Endothelial cell of umbilical vein (primary cell): ENCODE measurements around the gene DCTN4. TPM values are rescaled to one million over a fixed set of nuclear protein-coding genes. Genes with fewer than 3 reads are reported as not detected.

ENCODE experiments used
- BruUV-seq: library from RNA; stranded (reverse); fragments of 400-500 nt; replicated peaks from 2 replicates; lab custom pipeline; 2021; lab: Mats Ljungman, UMichigan
- CTCF ChIA-PET: fragments of 300-600, 350-600 bp; sonication (Branson Sonifier 250); formaldehyde crosslinking; loops from one replicate; lab custom pipeline; 2021; ENCODE audit warnings: antibody characterized with exemption, inconsistent platforms; lab: Charles Lee
- POLR2A ChIA-PET: fragments of 300-600, 350-600 bp; sonication (Branson Sonifier 250); formaldehyde crosslinking; loops from one replicate; lab custom pipeline; 2021; ENCODE audit warnings: antibody characterized with exemption, inconsistent platforms; lab: Charles Lee
- DNase-seq: peaks from one replicate; pipeline ENCODE4 v3.0.0-alpha.2; 2011; ENCODE audit warnings: low read depth, low spot score
- FAIRE-seq: peaks from 2 replicates; lab custom pipeline; 2011; peaks lifted over from hg19 to GRCh38; lab: Jason Lieb, UNC
- H2AFZ ChIP-seq: 2 replicates; pipeline ENCODE4 v1.6.0; 2012; ENCODE audit warnings: low read depth, low read length, control low read depth, inconsistent platforms
- H3K27ac ChIP-seq: 2 replicates; pipeline ENCODE4 v1.5.1; 2011; ENCODE audit warnings: low read depth, mild to moderate bottlenecking, control low read depth, low read length, moderate library complexity; ENCODE audit not compliant: insufficient read depth
- H3K27me3 ChIP-seq, 2 experiments: 2 replicates each; pipeline versions ENCODE4 v1.6.0 to v1.6.1; 2011; ENCODE audit warnings: low read length in 2 of 2, mixed read lengths in 1 of 2; ENCODE audit not compliant: control insufficient read depth in 2 of 2, insufficient read depth in 2 of 2
- H3K36me3 ChIP-seq, 2 experiments: 2 replicates in 1 of 2; 3 replicates in 1 of 2; pipeline ENCODE4 v1.5.1; 2011; ENCODE audit warnings: low read length in 2 of 2, mild to moderate bottlenecking in 1 of 2, moderate library complexity in 1 of 2; ENCODE audit not compliant: control insufficient read depth in 2 of 2, insufficient read depth in 2 of 2; ENCODE audit errors: extremely low read depth in 1 of 2
- H3K4me1 ChIP-seq: 3 replicates; pipeline ENCODE4 v1.5.1; 2011; ENCODE audit warnings: mild to moderate bottlenecking, low read length; ENCODE audit not compliant: control insufficient read depth, insufficient read depth; ENCODE audit errors: extremely low read depth
- H3K4me2 ChIP-seq: 2 replicates; pipeline ENCODE4 v1.6.1; 2011; ENCODE audit warnings: low read length, control low read depth, mixed read lengths; ENCODE audit not compliant: insufficient read depth
- H3K4me3 ChIP-seq, 3 experiments: fragments of 200-600 bp in 1 of 3; sonication (generic), shearing (Covaris generic) in 1 of 3; replicated peaks in 1 of 3; 2 replicates each; pipeline ENCODE4 v1.5.1; 2011 to 2016; ENCODE audit warnings: control low read depth in 3 of 3, low read length in 3 of 3, mild to moderate bottlenecking in 2 of 3, inconsistent platforms in 1 of 3, low read depth in 1 of 3, moderate library complexity in 1 of 3; ENCODE audit not compliant: insufficient read depth in 1 of 3
- H3K79me2 ChIP-seq: 2 replicates; pipeline ENCODE4 v1.6.0; 2012; ENCODE audit warnings: low read length, inconsistent platforms; ENCODE audit not compliant: control insufficient read depth, insufficient read depth
- H3K9ac ChIP-seq: replicated peaks from 2 replicates; pipeline ENCODE3; 2011; ENCODE audit warnings: low read length, control low read depth; ENCODE audit not compliant: insufficient read depth; ENCODE audit errors: extremely low read depth
- H3K9me1 ChIP-seq: replicated peaks from 3 replicates; pipeline ENCODE4 v1.6.0; 2011; ENCODE audit warnings: mild to moderate bottlenecking, low read length; ENCODE audit not compliant: control insufficient read depth, insufficient read depth; ENCODE audit errors: extremely low read depth
- H3K9me3 ChIP-seq: replicated peaks from 2 replicates; pipeline ENCODE4 v1.5.1; 2012; ENCODE audit warnings: low read length, inconsistent platforms; ENCODE audit not compliant: control insufficient read depth, insufficient read depth
- H4K20me1 ChIP-seq: replicated peaks from 2 replicates; pipeline ENCODE3; 2011; ENCODE audit warnings: mild to moderate bottlenecking, low read length; ENCODE audit not compliant: control insufficient read depth, insufficient read depth; ENCODE audit errors: extremely low read depth
- CTCF ChIP-seq, 2 donors: IDR thresholded peaks; 1 replicate in 1 of 2; 2 replicates in 1 of 2; pipeline ENCODE4 v1.5.1; 2011; ENCODE audit warnings: low read length in 2 of 2, mild to moderate bottlenecking in 2 of 2, moderate library complexity in 2 of 2, control low read depth in 1 of 2, inconsistent platforms in 1 of 2, low read depth in 1 of 2; ENCODE audit not compliant: insufficient read depth in 1 of 2; ENCODE audit errors: extremely low read depth in 1 of 2
- EZH2 ChIP-seq: IDR thresholded peaks from 2 replicates; pipeline ENCODE4 v1.6.1; 2012; ENCODE audit warnings: borderline replicate concordance, low read depth, mild to moderate bottlenecking, moderate library complexity, low read length, inconsistent platforms; ENCODE audit not compliant: severe bottlenecking
- FOS ChIP-seq: IDR thresholded peaks from 2 replicates; pipeline ENCODE4 v1.6.1; 2011; ENCODE audit warnings: mild to moderate bottlenecking, low read length, moderate library complexity, borderline replicate concordance; ENCODE audit not compliant: insufficient read depth
- GATA2 ChIP-seq: IDR thresholded peaks from 2 replicates; pipeline ENCODE4 v1.7.0; 2011; ENCODE audit warnings: low read depth, mild to moderate bottlenecking, moderate library complexity, mixed read lengths, low read length; ENCODE audit not compliant: insufficient read length, insufficient read depth
- JUN ChIP-seq: IDR thresholded peaks from 2 replicates; pipeline ENCODE4 v1.6.1; 2011; ENCODE audit warnings: borderline replicate concordance, low read depth; ENCODE audit not compliant: insufficient read length, insufficient read depth
- MAX ChIP-seq: IDR thresholded peaks from 2 replicates; pipeline ENCODE4 v1.6.1; 2011; ENCODE audit not compliant: insufficient read depth, insufficient read length
- MYC ChIP-seq: IDR thresholded peaks from one replicate; pipeline ENCODE4 v1.6.1; 2011; ENCODE audit warnings: mild to moderate bottlenecking, low read depth, low read length
- POLR2A ChIP-seq: IDR thresholded peaks from 2 replicates; pipeline ENCODE4 v1.6.1; 2012; ENCODE audit warnings: low read depth, mild to moderate bottlenecking, control low read depth, low read length
- POLR2AphosphoS5 ChIP-seq: IDR thresholded peaks from 2 replicates; pipeline ENCODE4 v1.6.1; 2012; ENCODE audit warnings: low read depth, mild to moderate bottlenecking, control low read depth, low read length, moderate library complexity; ENCODE audit not compliant: insufficient read depth
- dilution Hi-C: fragments of 300-500 bp; cut with MboI; formaldehyde crosslinking; loops from one replicate; pipeline ENCODE4 v1.15.0; 2019; ENCODE audit warnings: low sequenced_read_pairs; ENCODE audit not compliant: extremely low pct_ligation_motif_present
- intact Hi-C: fragments of 100-400 bp; cut with micrococcal nuclease; formaldehyde crosslinking; loops from one replicate; pipeline ENCODE4 v1.10.0; 2022
- polyA plus RNA-seq, 4 experiments: library from polyadenylated mRNA; depleted of rRNA in 3 of 4; stranded (reverse) in 3 of 4; unstranded in 1 of 4; fragments of >200 nt; gene quantifications; 2 replicates each; pipeline versions ENCODE4 v1.2.1 to v1.2.3, GENCODE V29; 2011 to 2012; ENCODE audit warnings: missing spikeins in 1 of 4
- total RNA-seq: library from RNA; stranded (reverse); gene quantifications from 2 replicates; pipeline ENCODE4 v1.2.3, GENCODE V29; 2021

Gene DCTN4
- total and polyA plus RNA-seq, 2 donors (not counting 3 experiments of a cell fraction or from before 2014, with no cell fraction given) = 22.4 to 47.3 TPM

GRCh38 chr5:150674341-150674821, 84.4 kb downstream of the DCTN4 start:
- H3K4me1 ChIP-seq = peaks cover 13% of the 10 kb centered on the region
- no peaks in the 10 kb centered on the region for H3K9me1 ChIP-seq
- FAIRE-seq = no peak
- no peak overlapping the region for H3K27ac ChIP-seq
- DNase-seq = no peak
- intact Hi-C loops = no loop called here
- no peak overlapping the region for H3K9ac ChIP-seq
- H3K79me2 ChIP-seq = no peaks in the 10 kb centered on the region
- ChIA-PET POLR2A (no interaction called here), CTCF (interaction anchor here (3.0 kb wide), 1 partner anchor 26 kb away, joined by 16 read pairs; the partner anchor contains the start of gene RBM22)
- no peaks in the 10 kb centered on the region for H4K20me1 ChIP-seq
- no TSS peak for BruUV-seq
- H3K4me3 ChIP-seq = no peak overlapping the region
- no peaks in the 10 kb centered on the region for H3K9me3 ChIP-seq
- no peak for TF ChIP-seq GATA2
- no peak for TF ChIP-seq POLR2A
- no peak for TF ChIP-seq POLR2AphosphoS5
- TF ChIP-seq MYC = no peak
- no peak for TF ChIP-seq EZH2
- TF ChIP-seq CTCF (IDR thresholded peaks at IDR 0.05; ENCODE audit: extremely low read depth in 1 of 2, insufficient read depth in 1 of 2, low read depth in 1 of 2, low read length in 2 of 2) = no peak
- TF ChIP-seq FOS = no peak
- TF ChIP-seq MAX = no peak
- TF ChIP-seq JUN = no peak
- dilution Hi-C loops = no loop called here
- H3K36me3 ChIP-seq = no peaks in the 10 kb centered on the region
- no peak overlapping the region for H3K4me2 ChIP-seq
- peaks cover 2 to 12% of the 10 kb centered on the region in 2 experiments for H3K27me3 ChIP-seq
- H2AFZ ChIP-seq = no peak overlapping the region
